Non-pigmented ciliary epithelial cell (primary cell): ENCODE results near the gene GUCD1.
A peak's percentile ranks its signal among the peaks of the same experiment; 100 is the strongest.
"Not testable (repeated sequence)": the region's sequence is repeated elsewhere in the genome, so short reads cannot be mapped to it uniquely, and the experiment has no call there.

ENCODE experiments used
- DNase-seq: peaks from one replicate; pipeline ENCODE4 v3.0.0-alpha.2; 2010; ENCODE audit warnings: low read depth

The GUCD1 gene

GRCh38 chr22:24554313-24555164 is at the start of gene GUCD1:
GUCD1 (minus strand) TSS chr22:24555138; CDS start chr22:24554991, 147 bp downstream.
- no peak for DNase-seq

GRCh38 chr22:24603770-24604629 is 49.1 kb upstream of the GUCD1 start:
- DNase-seq = not testable (repeated sequence)

GRCh38 chr22:24602847-24603769 is 48.2 kb upstream of the GUCD1 start, which contains the start of gene GGT1:
GGT1 (plus strand) TSS chr22:24603193; CDS start chr22:24611082, 7,889 bp downstream.
- not testable (repeated sequence) for DNase-seq

GRCh38 chr22:24602105-24602749 is 47.3 kb upstream of the GUCD1 start:
- not testable (repeated sequence) for DNase-seq

GRCh38 chr22:24601217-24602104 is 46.5 kb upstream of the GUCD1 start:
- DNase-seq = no peak

- DNase-seq = not testable (repeated sequence)
Observed at GRCh38 chr22:24599958-24600715, 45.2 kb upstream of the GUCD1 start.

- DNase-seq = no peak
Observed at GRCh38 chr22:24599514-24599913, 44.6 kb upstream of the GUCD1 start.

- DNase-seq = not testable (repeated sequence)
Observed at GRCh38 chr22:24597076-24597475, 42.1 kb upstream of the GUCD1 start.

- no peak for DNase-seq
Observed at GRCh38 chr22:24595863-24596262, 40.9 kb upstream of the GUCD1 start.

GRCh38 chr22:24595228-24595627 is 40.3 kb upstream of the GUCD1 start:
- DNase-seq = no peak

GRCh38 chr22:24594569-24595120 is 39.7 kb upstream of the GUCD1 start:
- DNase-seq = no peak

GRCh38 chr22:24593836-24594568 is 39.1 kb upstream of the GUCD1 start:
- no peak for DNase-seq

GRCh38 chr22:24593559-24593835 is 38.6 kb upstream of the GUCD1 start:
- DNase-seq = not testable (repeated sequence)

- peak; percentile 11 for DNase-seq
Observed at GRCh38 chr22:24592851-24593558, 38.1 kb upstream of the GUCD1 start, which contains the start of gene LRRC75B. LRRC75B (minus strand) TSS chr22:24593073; CDS start chr22:24593039, 34 bp downstream.

- DNase-seq = no peak
Observed at GRCh38 chr22:24592058-24592850, 37.3 kb upstream of the GUCD1 start.

- no peak for DNase-seq
Observed at GRCh38 chr22:24591286-24591830, 36.4 kb upstream of the GUCD1 start.
